Thoracic aorta (tissue), 2 donors: ENCODE measurements around the gene ATG7. TPM values are rescaled to one million over a fixed set of nuclear protein-coding genes. Genes with fewer than 3 reads are reported as not detected.
"Not testable (repeated sequence)": the region's sequence is repeated elsewhere in the genome, so short reads cannot be mapped to it uniquely, and the experiment has no call there.

Experiments
- ATAC-seq: fragments of 150-250 bp; one replicate; pipeline ENCODE4 v1.8.0; 2017; ENCODE audit warnings: low read depth; ENCODE audit not compliant: insufficient number of reproducible peaks, low FRiP score
- DNase-seq: peaks from one replicate; pipeline ENCODE4 v3.0.0-alpha.2; 2020; ENCODE audit warnings: low spot score
- H3K27ac ChIP-seq, 2 donors: fragments of 200-600 bp; sonication (generic); 1 replicate in 1 of 2; 2 replicates in 1 of 2; pipeline ENCODE4 v1.5.1; 2016; ENCODE audit warnings: mild to moderate bottlenecking in 2 of 2, moderate library complexity in 2 of 2
- H3K27me3 ChIP-seq: fragments of 200-600 bp; sonication (generic); replicated peaks from 2 replicates; pipeline ENCODE4 v1.6.0; 2016; ENCODE audit warnings: mild to moderate bottlenecking; ENCODE audit not compliant: insufficient read depth
- H3K36me3 ChIP-seq: fragments of 200-600 bp; sonication (generic); one replicate; pipeline ENCODE4 v1.5.1; 2016
- H3K4me1 ChIP-seq, 2 donors: fragments of 200-600 bp; sonication (generic); 1 replicate in 1 of 2; 2 replicates in 1 of 2; pipeline versions ENCODE4 v1.5.1 to v1.6.0; 2016; ENCODE audit warnings: low read depth in 2 of 2, mild to moderate bottlenecking in 1 of 2; ENCODE audit not compliant: control insufficient read depth in 1 of 2
- H3K4me3 ChIP-seq: fragments of 200-600 bp; sonication (generic); 2 replicates; pipeline ENCODE4 v1.5.1; 2016; ENCODE audit warnings: mild to moderate bottlenecking
- H3K9me3 ChIP-seq: fragments of 200-600 bp; sonication (generic); 2 replicates; pipeline ENCODE4 v1.5.1; 2016
- CTCF ChIP-seq: fragments of 200-600 bp; sonication (generic); IDR thresholded peaks from one replicate; pipeline ENCODE4 v1.5.1; 2019; ENCODE audit warnings: antibody characterized with exemption
- total RNA-seq, 2 donors: library from RNA; depleted of rRNA; stranded (reverse); fragments of >200 nt; gene quantifications; one replicate each; pipeline versions ENCODE4 v1.1.0 to v1.2.3, GENCODE V29; 2016

Gene ATG7
- total RNA-seq, 2 donors from 2014 or later, result 56.6 to 88.3 TPM

- peaks cover 3 to 27% of the 10 kb centered on the region in 2 donors for H3K4me1 ChIP-seq
- H3K9me3 ChIP-seq, result no peaks in the 10 kb centered on the region
- no peaks in the 10 kb centered on the region for H3K27me3 ChIP-seq
- no peak overlapping the region for H3K27ac ChIP-seq
- no peak for ATAC-seq
- DNase-seq, result no peak
- no peak overlapping the region for H3K4me3 ChIP-seq
- no peak for TF ChIP-seq CTCF
- no peaks in the 10 kb centered on the region for H3K36me3 ChIP-seq
Measured at GRCh38 chr3:11444404-11444803, 172.2 kb downstream of the ATG7 start.

- not testable (repeated sequence) for DNase-seq, ATAC-seq, H3K27me3 ChIP-seq, H3K9me3 ChIP-seq, H3K36me3 ChIP-seq, H3K4me3 ChIP-seq, H3K27ac ChIP-seq
- H3K4me1 ChIP-seq, result peaks cover 3 to 27% of the 10 kb centered on the region in 2 donors
Measured at GRCh38 chr3:11445193-11445592, 173.0 kb downstream of the ATG7 start.

- no peaks in the 10 kb centered on the region for H3K27me3 ChIP-seq
- no peak for TF ChIP-seq CTCF
- no peak overlapping the region for H3K27ac ChIP-seq
- H3K36me3 ChIP-seq, result no peaks in the 10 kb centered on the region
- H3K4me1 ChIP-seq, result peaks cover 3 to 27% of the 10 kb centered on the region in 2 donors
- H3K9me3 ChIP-seq, result no peaks in the 10 kb centered on the region
- no peak overlapping the region for H3K4me3 ChIP-seq
- DNase-seq, result no peak
- ATAC-seq, result no peak
Measured at GRCh38 chr3:11445883-11446282, 173.7 kb downstream of the ATG7 start.

GRCh38 chr3:11447584-11448200 lies 175.5 kb downstream of the ATG7 start:
- no peak for TF ChIP-seq CTCF
- H3K4me3 ChIP-seq, result no peak overlapping the region
- H3K4me1 ChIP-seq, result peaks cover 3 to 29% of the 10 kb centered on the region in 2 donors

GRCh38 chr3:11450015-11450414 lies 177.8 kb downstream of the ATG7 start:
- H3K4me1 ChIP-seq, result peaks cover 0 to 35% of the 10 kb centered on the region in 2 donors
- ATAC-seq (no peak), DNase-seq (no peak)
- no peak for TF ChIP-seq CTCF
- no peak overlapping the region for H3K4me3 ChIP-seq
- H3K27ac ChIP-seq, result no peak overlapping the region
- H3K27me3 ChIP-seq, result no peaks in the 10 kb centered on the region
- H3K36me3 ChIP-seq, result no peaks in the 10 kb centered on the region
- no peaks in the 10 kb centered on the region for H3K9me3 ChIP-seq

More at GRCh38 chr3:11447584-11448200, 175.5 kb downstream of the ATG7 start:
- H3K36me3 ChIP-seq, result no peaks in the 10 kb centered on the region
- ATAC-seq, result no peak
- H3K27me3 ChIP-seq, result no peaks in the 10 kb centered on the region
- no peaks in the 10 kb centered on the region for H3K9me3 ChIP-seq
- DNase-seq, result no peak
- H3K27ac ChIP-seq, result no peak overlapping the region

GRCh38 chr3:11452312-11452711 lies 180.1 kb downstream of the ATG7 start:
- no peak for ATAC-seq
- no peak for DNase-seq
- H3K4me3 ChIP-seq, result no peak overlapping the region
- H3K27ac ChIP-seq, result no peak overlapping the region
- peaks cover 0 to 18% of the 10 kb centered on the region in 2 donors for H3K4me1 ChIP-seq
- TF ChIP-seq CTCF, result no peak
- no peaks in the 10 kb centered on the region for H3K36me3 ChIP-seq
- no peaks in the 10 kb centered on the region for H3K27me3 ChIP-seq
- H3K9me3 ChIP-seq, result no peaks in the 10 kb centered on the region
